Measurements from ENCODE around the gene INO80B. TPM values are rescaled to one million over a fixed set of nuclear protein-coding genes. Genes with fewer than 3 reads are reported as not detected.
"Not testable (repeated sequence)": the region's sequence is repeated elsewhere in the genome, so short reads cannot be mapped to it uniquely, and the experiment has no call there.

The INO80B gene
- total RNA-seq, 1 donor from 2014 or later = 30.6 TPM

GRCh38 chr2:74447230-74447999 is 7.5 kb upstream of the INO80B start:
- no peak for DNase-seq (ENCODE audit: low spot score)

- no peak for DNase-seq (ENCODE audit: low spot score)
Observed at GRCh38 chr2:74448771-74449170, 6.1 kb upstream of the INO80B start.

GRCh38 chr2:74450570-74451190 is 4.2 kb upstream of the INO80B start:
- no peak for DNase-seq (ENCODE audit: low spot score)

- no peak for DNase-seq (ENCODE audit: low spot score)
Observed at GRCh38 chr2:74457129-74457548, 2.3 kb downstream of the INO80B start.

- DNase-seq (ENCODE audit: low spot score) = no peak
Observed at GRCh38 chr2:74457549-74458131, 2.8 kb downstream of the INO80B start.

GRCh38 chr2:74458132-74458937 is 3.4 kb downstream of the INO80B start, which contains the start of gene WBP1:
WBP1 (plus strand) TSS chr2:74458438; CDS start chr2:74458603, 165 bp downstream.
- peak; percentile 99 for DNase-seq (ENCODE audit: low spot score)

- DNase-seq (ENCODE audit: low spot score) = no peak
Observed at GRCh38 chr2:74458938-74459363, 4.1 kb downstream of the INO80B start.

GRCh38 chr2:74459503-74460118 is 4.7 kb downstream of the INO80B start:
- DNase-seq (ENCODE audit: low spot score) = not testable (repeated sequence)

GRCh38 chr2:74460187-74460586 is 5.3 kb downstream of the INO80B start:
- not testable (repeated sequence) for DNase-seq (ENCODE audit: low spot score)

GRCh38 chr2:74461187-74462053 is 6.5 kb downstream of the INO80B start:
- DNase-seq (ENCODE audit: low spot score) = no peak

GRCh38 chr2:74462054-74462785 is 7.3 kb downstream of the INO80B start:
- no peak for DNase-seq (ENCODE audit: low spot score)

- DNase-seq (ENCODE audit: low spot score) = no peak
Observed at GRCh38 chr2:74462786-74463105, 7.9 kb downstream of the INO80B start.

GRCh38 chr2:74464406-74464805 is 9.5 kb downstream of the INO80B start:
- DNase-seq (ENCODE audit: low spot score) = no peak

- not testable (repeated sequence) for DNase-seq (ENCODE audit: low spot score)
Observed at GRCh38 chr2:74470742-74471141, 15.9 kb downstream of the INO80B start.

- DNase-seq (ENCODE audit: low spot score) = no peak
Observed at GRCh38 chr2:74471332-74472065, 16.6 kb downstream of the INO80B start.

GRCh38 chr2:74472086-74472944 is 17.4 kb downstream of the INO80B start, which contains the start of gene MRPL53:
MRPL53 (minus strand) TSS chr2:74472680; CDS start chr2:74472660, 20 bp downstream.
- peak; percentile 96 for DNase-seq (ENCODE audit: low spot score)

GRCh38 chr2:74472945-74473258 is 18.0 kb downstream of the INO80B start:
- no peak for DNase-seq (ENCODE audit: low spot score)

- DNase-seq (ENCODE audit: low spot score) = no peak
Observed at GRCh38 chr2:74474481-74474880, 19.6 kb downstream of the INO80B start.
